HuH-7.5 (cell line): ENCODE measurements around the gene SNX30.

Experiments
- DNase-seq: peaks from one replicate; pipeline ENCODE4 v3.0.0; 2011; ENCODE audit warnings: low spot score

The SNX30 gene

GRCh38 chr9:112752334-112753125, 2.0 kb downstream of the SNX30 start:
- no peak for DNase-seq

GRCh38 chr9:112753725-112754124, 3.2 kb downstream of the SNX30 start:
- no peak for DNase-seq

- no peak for DNase-seq
These were observed 4.0 kb downstream of the SNX30 start for GRCh38 chr9:112754578-112754977.

GRCh38 chr9:112755016-112755427, 4.5 kb downstream of the SNX30 start:
- no peak for DNase-seq

- DNase-seq = no peak
These were observed 5.1 kb downstream of the SNX30 start for GRCh38 chr9:112755675-112756074.

- no peak for DNase-seq
These were observed 6.8 kb downstream of the SNX30 start for GRCh38 chr9:112757282-112757883.

GRCh38 chr9:112757940-112758339, 7.4 kb downstream of the SNX30 start:
- no peak for DNase-seq

GRCh38 chr9:112760821-112761220, 10.3 kb downstream of the SNX30 start:
- no peak for DNase-seq

- no peak for DNase-seq
These were observed 11.5 kb downstream of the SNX30 start for GRCh38 chr9:112761912-112762655.

GRCh38 chr9:112762726-112763518, 12.4 kb downstream of the SNX30 start:
- no peak for DNase-seq

- no peak for DNase-seq
These were observed 13.8 kb downstream of the SNX30 start for GRCh38 chr9:112764344-112764743.

GRCh38 chr9:112764837-112765236, 14.3 kb downstream of the SNX30 start:
- DNase-seq = peak; percentile 40

GRCh38 chr9:112765281-112765680, 14.7 kb downstream of the SNX30 start:
- DNase-seq = no peak

GRCh38 chr9:112771359-112772214, 21.0 kb downstream of the SNX30 start:
- no peak for DNase-seq

- no peak for DNase-seq
These were observed 21.6 kb downstream of the SNX30 start for GRCh38 chr9:112772215-112772509.

GRCh38 chr9:112772551-112772950, 22.0 kb downstream of the SNX30 start:
- no peak for DNase-seq

GRCh38 chr9:112774006-112774996, 23.7 kb downstream of the SNX30 start:
- no peak for DNase-seq

- DNase-seq = no peak
These were observed 27.4 kb downstream of the SNX30 start for GRCh38 chr9:112777914-112778313.

- no peak for DNase-seq
These were observed 30.0 kb downstream of the SNX30 start for GRCh38 chr9:112780450-112781036.

- DNase-seq = no peak
These were observed 31.7 kb downstream of the SNX30 start for GRCh38 chr9:112782218-112782617.
